NCI-H1048 (cell line): ENCODE measurements around the gene LY6G6D.

Source experiments
- DNase-seq: peaks from one replicate; lab custom pipeline; 2025; lab: John Stamatoyannopoulos, UW

Gene LY6G6D

DNA sequence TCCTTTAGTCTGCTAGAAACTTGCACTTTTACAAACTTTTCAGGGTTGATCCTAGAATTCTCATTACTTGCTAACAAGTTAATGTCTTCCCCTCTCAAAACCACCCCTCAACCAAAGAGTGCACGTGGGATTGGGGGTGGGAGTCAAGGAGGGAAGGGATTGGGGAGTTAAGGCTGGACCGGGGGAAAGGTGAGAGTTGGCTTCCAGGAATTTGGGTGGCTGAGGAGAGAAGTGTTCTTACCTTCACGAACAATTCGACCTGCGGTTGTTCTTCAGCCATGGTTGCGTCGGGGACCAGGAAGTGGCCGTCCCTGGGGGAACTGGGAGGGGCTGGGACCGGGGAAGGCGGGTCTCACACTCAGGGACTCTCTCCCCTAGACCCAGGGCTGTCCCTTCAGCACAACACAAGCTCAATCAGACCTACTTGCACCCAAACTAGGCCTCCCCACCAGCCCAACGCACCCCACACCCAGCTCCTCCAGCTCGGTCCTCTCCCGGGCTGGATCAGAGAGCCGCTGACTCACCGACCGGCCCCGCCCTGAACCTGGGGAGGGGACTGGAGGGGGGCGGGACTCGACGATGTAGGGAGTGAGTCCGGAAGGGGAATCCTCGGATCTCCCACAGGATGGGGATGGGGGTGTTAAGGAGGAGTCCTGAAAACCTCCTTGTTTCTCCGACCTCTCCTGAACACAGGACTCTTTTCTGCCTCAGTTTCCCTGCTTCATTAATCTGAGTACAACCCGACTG, 21.0 kb downstream of the LY6G6D start, which contains the start of gene CLIC1:
CLIC1 (minus strand) TSS at position 510 of the 747 bp plus-strand sequence; CDS start at position 280, 230 bp downstream.
- DNase-seq = peak; percentile 63

DNA sequence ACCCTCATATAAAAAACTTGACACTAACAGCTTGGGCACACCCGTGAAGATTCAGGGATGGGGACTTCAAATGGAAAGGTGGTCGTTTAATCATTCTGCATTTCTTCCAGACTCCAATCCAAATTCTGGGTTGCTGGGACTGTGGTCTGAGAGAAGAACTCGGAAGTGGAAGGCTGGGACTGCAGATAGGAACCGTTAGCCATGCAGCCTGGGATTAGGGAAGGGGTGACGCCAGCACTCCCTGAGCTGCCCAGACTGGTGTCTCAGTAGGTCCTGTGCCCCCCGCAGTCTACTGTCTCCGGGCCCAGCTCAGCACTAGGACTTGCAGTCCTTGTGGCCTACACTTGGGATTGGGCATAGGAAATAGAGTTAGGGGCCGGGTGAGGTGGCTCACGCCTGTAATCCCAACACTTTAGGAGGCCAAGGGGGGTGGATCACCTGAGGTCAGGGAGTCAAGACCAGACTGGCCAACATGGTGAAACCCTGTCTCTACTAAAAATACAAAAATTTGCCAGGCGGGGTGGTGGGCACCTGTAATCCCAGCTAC, 21.7 kb downstream of the LY6G6D start:
- no peak for DNase-seq

DNA sequence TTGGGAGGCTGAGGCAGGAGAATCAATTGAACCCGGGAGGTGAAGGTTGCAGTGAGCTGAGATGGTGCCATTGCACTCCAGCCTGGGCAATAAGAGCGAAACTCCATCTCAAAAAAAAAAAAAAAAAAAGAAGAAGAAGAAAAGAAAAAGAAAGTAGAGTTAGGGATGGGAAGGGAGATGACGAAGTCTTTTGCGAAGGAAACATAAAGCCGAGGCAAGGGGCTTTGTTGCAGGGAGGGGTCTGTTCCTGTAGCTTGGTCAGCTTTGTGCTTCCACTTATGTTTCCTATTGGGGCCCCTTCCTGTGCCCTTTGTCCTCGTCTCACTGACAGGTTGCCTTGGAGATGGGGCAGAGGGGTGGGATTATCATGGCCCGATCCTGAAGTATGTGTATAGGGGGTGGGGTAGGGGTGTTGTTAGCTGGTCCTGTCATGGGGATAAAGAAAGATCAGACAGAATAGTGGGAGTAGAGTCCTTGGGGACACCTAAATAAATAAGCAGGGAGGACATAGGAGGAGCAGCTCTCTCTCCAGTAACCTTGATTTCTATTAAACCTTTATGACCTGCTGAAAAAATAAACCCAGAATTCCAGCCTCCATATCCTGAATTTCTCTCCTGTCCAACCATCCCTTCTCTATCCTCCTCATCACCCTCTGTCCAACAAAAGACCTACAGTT, 22.3 kb downstream of the LY6G6D start:
- DNase-seq = no peak

DNA sequence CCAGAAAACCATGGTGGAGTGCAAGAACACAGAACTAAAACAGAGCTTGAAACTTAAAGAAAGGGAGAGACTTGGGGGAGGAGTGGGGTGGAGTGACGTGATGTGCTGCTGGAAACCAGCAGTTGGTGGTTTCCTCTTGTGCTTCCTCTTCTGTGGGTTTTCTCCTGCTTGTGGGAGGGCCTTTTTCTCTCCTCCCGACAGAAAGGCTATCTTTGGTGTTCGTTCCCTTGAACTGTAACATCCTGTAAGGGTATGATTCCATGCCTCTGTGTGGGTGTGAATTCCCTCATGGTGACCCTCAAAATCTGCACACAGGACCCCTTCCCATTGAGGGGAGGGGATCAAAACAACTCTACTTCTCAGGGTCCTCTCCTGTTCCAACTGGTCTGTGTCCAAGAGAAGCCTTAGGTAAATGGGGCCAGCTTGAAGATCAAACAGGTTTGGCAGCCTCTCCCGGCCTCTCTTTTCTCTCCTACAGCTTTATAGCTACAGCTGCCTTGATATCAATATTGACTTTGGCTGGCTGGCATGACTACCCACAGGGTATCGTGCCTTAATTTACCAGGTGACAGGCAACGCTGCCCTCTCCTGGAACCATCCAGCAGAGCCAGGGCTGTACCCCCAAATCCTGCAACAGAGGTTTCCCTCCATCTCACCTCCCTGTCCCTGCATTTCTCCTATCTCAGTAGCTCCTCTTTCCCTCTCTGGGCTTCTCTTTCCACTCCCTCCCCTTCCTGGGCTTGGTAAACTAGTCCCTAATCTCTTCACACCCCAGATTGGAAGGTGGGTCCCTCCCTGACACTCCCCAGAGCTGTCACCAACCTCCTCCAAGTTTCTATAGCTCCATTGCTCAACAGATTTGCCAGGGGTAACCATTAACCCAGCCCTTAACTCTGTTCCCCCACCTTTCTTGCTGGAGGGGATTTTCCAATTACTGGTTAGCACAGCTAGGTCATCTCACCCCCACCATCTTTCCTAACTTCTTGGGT, 23.1 kb downstream of the LY6G6D start:
- DNase-seq = no peak

DNA sequence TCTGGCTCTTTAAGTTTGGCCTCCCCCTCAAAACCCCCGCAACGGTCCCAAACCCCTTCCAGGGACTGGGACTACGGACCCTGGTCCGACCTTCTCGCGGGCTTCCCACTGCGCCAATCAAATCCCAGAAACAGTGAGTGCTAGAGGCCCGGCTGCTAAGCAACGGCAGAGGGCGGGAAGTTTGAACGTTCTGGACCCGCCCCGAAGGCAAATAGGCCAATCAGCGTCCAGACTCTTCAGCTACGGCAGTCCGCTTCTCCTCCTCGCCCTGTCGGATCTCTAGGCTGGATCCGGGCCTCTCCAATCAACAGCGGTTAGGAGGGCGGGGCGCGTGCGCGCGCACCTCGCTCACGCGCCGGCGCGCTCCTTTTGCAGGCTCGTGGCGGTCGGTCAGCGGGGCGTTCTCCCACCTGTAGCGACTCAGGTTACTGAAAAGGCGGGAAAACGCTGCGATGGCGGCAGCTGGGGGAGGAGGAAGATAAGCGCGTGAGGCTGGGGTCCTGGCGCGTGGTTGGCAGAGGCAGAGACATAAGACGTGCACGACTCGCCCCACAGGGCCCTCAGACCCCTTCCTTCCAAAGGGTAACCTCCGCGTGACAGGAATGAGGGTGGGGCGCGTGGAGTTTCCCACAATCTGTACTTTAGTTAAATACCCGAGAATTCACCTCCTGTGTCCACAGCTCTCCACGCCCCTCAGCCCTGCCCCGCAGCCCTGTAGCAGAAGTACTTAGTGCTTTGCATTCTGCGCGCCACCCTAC, 24.7 kb downstream of the LY6G6D start, which contains the start of gene MSH5:
MSH5 (plus strand) TSS at position 367 of the 758 bp plus-strand sequence. CDS start 462 bp downstream, outside the sequence.
- peak; percentile 98 for DNase-seq

DNA sequence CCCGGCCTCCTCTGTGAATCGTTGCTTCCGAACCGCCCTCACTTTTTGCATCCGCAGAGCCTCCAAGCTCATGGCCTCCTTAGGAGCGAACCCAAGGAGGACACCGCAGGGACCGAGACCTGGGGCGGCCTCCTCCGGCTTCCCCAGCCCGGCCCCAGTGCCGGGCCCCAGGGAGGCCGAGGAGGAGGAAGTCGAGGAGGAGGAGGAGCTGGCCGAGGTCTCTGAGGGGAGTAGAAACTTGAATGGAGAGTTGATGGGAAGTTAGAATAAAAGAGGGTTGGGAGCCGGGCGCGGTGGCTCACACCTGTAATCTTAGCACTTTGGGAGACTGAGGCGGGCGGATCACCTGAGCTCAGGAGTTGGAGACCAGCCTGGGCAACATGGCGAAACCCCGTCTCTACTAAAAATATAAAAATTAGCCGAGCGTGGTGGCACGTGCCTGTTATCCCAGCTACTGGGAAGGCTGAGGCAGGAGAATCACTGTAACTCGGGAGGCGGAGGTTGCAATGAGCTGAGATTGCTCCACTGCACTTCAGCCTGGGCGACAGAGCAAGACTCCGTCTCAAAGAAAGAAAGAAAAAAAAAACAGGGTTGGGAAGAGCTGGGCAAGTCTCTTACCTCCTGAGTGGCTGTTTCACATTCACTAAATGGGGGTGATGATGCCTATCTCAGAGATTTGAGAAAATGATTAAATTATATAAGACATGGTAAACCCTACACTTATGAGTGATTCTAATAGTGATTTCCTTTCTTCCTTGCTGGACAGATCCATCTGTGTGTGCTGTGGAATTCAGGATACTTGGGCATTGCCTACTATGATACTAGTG, 25.5 kb downstream of the LY6G6D start:
- DNase-seq = no peak

DNA sequence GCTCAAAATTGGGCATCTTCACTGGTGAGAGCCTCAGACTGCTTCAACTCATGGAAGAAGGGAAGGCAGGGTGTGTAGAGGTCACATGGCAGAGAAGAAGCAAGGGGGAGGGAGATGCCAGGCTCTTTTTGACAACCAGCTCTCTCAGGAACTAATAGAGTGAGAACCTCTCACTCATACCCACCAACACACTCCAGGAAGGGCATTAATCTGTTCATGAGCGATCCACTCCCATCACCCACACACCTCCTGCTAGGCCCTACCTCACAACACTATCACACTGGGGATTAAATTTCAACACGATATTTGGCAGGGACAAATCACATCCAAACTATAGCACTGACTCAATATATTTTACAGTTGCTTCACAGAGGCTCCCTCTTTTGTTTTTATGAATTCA, 26.7 kb downstream of the LY6G6D start:
- no peak for DNase-seq

DNA sequence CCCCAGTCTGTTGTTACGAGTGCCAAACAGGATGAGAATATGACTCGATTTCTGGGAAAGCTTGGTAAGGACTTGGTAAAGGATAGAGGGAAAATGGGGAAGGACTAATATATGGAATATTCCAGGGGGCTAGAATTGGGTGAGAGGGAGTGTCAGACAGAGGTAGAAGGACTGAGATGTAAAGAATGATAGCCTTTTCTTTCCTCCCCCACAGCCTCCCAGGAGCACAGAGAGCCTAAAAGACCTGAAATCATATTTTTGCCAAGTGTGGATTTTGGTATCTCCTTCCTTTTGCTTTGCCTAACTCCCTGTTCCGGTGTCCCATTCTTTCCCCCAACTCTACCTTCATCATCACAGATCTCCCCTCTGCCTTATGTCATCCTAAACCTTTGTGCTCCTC, 27.7 kb downstream of the LY6G6D start:
- DNase-seq = no peak

DNA sequence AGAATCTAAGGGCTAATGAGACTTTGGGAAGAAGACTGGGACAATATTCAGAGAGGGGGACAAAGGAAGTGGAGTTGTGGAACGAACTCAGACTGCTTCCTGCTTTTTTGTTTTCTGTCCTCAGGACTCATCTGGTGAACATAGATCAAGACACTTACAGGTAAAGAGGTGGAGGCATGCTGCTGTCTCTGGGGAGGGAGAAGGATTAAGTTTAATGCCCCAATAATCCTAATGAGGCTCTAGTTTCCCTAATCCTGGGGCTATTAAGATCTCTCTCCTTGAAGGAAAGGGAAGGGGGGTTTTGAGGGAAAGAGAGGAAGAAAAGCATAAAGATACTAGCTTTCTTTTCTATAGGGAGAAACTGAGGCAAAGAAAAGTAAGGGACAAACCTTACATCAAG, 29.3 kb downstream of the LY6G6D start:
- DNase-seq = no peak

DNA sequence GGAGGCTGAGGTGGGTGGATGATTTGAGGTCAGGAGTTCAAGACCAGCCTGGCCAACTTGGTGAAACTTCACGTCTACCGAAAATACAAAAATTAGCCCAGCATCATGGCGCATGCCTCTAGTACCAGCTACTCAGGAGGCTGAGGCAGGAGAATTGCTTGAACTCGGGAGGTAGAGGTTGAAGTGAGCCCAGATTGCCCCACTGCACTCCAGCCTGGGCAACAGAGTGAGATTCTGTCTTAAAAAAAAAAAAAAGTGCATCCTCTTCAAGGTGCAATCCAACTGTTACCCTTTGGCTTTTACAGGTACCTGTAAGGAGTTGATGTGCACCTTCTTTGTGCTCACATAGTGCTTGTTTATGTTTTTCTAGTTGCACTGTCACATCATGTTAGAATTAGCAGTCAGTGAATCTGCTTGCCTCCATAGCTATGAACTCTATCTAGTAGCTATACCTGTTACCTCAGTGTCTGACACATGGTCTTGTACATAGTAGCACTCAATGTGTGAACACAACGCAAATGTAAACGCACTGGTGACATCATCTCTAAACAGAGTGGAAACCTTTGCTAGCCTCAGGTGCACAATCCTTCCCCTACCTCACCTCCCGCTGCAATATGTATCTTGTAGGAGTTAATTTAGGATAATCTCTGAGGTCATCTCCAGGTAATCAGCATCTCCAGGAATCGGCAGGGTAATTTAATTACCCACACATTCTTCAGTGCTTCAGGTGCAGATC, 34.3 kb downstream of the LY6G6D start:
- no peak for DNase-seq

DNA sequence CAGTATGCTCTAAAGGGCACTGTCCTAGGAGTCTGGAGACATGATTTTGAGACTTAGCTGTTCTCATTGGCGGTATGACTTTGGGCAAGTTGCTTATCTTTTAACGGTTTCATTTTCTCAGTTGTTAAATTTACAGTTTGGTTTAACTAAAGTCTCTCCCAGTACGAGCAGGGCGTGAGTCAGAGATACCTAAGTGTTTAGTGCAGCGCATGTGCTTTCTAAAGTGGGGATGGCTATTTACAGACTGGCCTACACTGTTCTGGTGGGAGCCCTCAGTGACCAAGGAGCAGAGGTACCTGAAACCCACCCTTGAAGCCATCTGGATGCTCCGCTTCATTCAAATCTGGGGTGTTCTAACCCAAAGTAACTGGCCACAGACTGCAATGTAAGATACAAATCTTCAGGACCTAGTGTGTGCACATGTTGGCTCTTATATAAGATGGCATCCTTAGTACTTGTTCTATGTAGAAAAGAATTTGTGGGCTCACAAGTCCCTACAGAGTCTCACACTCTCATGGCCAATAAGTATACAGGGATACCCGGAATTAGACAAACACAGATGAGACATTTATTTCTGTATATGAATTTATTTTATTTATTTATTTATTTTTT, 35.4 kb downstream of the LY6G6D start:
- DNase-seq = no peak

DNA sequence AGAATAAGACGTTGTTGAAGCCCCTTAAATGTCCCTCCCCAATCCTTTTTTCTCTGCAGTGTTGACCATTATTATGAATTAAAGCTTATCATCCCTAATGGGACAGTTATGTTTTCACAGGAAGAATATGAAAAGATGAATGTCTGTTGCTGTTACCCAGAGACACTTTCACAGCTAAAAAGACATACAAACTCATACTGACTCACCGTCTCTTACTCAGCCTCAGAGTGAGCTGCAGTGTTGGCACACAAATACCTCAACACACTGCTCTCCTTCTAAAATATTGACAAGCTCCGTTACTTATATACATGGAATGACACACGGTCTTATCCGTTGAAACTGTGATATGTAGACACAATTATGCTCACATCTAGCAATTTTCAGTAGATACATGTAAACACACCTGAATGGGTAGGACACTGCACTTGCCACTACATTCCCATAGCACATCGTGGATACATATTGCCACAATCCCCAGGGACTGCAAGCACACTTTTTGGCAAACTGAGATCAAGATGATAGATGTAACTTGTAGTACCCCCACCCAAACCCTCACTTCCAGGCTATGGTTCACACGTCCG, 37.7 kb downstream of the LY6G6D start:
- DNase-seq = no peak

DNA sequence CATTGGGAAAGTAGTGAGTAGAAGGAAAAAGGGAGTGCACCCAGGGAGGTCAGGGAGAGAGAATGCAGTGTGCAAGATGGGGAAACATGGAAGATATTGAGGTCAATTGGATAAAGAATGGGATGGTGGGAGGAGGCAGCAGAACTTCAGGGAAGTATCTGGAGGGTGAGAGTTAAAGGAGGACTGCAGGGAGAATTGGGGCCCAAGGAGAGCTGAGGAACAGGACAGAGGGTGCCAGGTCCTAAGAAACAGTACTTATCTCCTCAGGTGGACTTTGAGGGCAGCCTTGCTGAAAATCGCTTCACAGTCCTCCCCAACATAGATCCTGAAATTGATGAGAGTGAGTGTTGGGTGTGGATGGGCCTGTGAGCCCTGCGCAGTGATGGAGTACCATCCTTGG, 43.1 kb downstream of the LY6G6D start:
- no peak for DNase-seq

DNA sequence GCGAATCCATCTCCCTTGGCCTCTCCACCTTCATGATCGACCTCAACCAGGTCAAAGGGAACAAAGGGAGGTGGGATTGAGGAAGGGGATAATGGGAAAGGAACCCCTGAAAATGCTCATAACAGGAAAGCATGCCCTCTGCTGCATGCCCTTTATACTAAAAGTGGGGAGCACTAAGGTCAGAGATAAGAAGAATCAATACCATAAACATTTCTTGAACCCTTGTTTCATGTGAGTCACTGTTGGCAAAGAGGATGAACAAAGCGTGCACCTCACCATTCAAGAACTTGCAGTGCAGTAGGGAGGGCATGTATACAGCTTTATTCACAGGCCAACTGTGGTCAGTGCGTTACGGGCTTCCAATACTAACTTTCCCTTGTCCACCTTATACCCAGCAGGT, 45.6 kb downstream of the LY6G6D start:
- DNase-seq = no peak

DNA sequence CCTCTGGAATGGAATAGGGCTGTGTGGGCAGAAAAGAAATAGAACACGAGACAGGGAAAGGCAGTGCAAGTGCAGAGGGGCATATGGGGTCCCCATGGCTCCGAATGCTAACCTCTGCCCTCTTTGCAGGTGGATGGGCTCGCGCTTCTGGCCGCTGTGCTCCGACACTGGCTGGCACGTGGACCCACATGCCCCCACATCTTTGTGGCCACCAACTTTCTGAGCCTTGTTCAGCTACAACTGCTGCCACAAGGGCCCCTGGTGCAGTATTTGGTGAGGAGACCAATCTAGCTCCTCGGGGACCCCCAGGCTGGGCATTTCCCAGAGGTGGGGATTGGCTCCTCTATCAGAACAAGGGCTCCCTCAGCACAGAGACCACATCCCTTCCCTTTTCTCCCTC, 46.2 kb downstream of the LY6G6D start:
- DNase-seq = no peak

DNA sequence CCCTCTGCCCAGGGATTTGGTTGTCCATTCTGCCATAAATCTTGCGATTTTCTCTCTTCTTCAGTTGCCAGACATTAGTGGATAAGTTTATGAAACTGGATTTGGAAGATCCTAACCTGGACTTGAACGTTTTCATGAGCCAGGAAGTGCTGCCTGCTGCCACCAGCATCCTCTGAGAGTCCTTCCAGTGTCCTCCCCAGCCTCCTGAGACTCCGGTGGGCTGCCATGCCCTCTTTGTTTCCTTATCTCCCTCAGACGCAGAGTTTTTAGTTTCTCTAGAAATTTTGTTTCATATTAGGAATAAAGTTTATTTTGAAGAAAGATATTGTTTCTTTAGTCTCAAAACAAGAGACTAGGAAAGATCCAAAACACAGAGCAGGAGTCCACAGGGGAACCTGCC, 47.2 kb downstream of the LY6G6D start, which contains the start of gene SAPCD1:
SAPCD1 (plus strand) TSS at position 301 of the 400 bp plus-strand sequence. CDS start 399 bp downstream, outside the sequence.
- no peak for DNase-seq

DNA sequence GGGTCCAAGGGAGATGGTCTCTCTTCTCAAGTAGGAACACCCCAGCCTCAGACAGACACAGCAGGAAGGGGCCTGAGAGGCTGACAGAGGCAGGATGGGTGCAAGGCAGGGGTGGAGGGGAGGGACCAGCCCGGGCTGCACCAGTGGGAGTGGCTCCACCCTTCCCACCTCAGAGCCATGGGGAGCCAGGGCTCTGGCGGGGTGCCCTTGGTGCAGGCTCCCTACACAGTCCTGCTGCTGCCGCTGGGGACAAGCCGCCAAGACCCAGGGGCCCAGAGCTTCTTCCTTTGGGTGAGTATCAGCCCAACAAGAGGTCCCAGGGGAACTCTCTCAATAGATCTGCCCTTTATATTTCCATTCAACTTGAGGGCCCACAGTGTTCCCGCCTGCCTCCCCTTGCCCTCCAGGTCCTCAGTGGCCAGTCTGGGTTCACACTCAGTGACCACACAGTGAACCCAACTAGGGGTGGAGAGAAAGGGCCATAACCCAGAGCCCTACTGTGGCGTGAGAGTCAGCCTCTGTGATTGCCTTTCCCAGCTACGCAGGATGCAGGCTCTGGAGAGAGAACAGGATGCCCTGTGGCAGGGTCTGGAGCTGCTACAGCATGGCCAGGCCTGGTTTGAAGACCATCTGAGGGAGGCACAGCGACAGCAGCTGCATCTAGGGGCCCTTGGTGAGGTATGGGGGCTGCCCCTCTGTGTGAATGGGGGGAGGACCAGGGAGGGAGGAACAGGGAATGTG, 47.9 kb downstream of the LY6G6D start:
- no peak for DNase-seq

DNA sequence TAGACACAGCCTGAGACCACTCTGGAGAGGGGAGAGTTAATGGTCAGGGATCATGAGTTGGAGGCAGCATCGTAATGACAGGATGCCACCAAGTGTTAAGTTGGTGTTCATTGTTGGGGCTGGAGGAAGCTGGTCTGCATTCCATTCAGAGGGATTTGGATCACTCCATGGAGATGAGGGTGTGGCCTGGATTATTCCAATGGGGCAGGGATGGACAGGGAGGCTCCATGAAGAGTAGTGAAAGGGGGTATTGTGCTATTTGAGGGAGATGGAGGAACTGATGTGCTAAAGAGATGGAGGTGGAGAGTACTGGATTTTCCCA, 48.4 kb downstream of the LY6G6D start:
- no peak for DNase-seq
